Heart left ventricle (tissue), 16 donors: ENCODE data around the gene PRKCH. TPM values are rescaled to one million over a fixed set of nuclear protein-coding genes. Genes with fewer than 3 reads are reported as not detected.

Experiments
- ATAC-seq, 4 donors: fragments of 200-7000 bp; cut with Tn5 transposase; one replicate each; pipeline ENCODE4 v1.9.1; 2020 to 2022; ENCODE audit warnings: moderate library complexity in 4 of 4, mild to moderate bottlenecking in 3 of 4, moderate number of reproducible peaks in 1 of 4
- DNase-seq, 5 donors: peaks; one replicate each; pipeline ENCODE4 v3.0.0-alpha.2; 2020
- H3K27ac ChIP-seq, 12 donors: fragments of 200-600 bp; sonication (generic) in 4 of 12; one replicate each; pipeline versions ENCODE4 v1.5.0 to v1.8.0; 2016 to 2022; ENCODE audit warnings: mild to moderate bottlenecking in 2 of 12
- H3K27me3 ChIP-seq, 9 donors: fragments of 200-600 bp; sonication (generic) in 2 of 9; one replicate each; pipeline versions ENCODE4 v1.5.1 to v1.8.0; 2016 to 2022; ENCODE audit warnings: mild to moderate bottlenecking in 3 of 9
- H3K36me3 ChIP-seq, 9 donors: fragments of 200-600 bp; sonication (generic) in 2 of 9; one replicate each; pipeline versions ENCODE4 v1.5.0 to v1.8.0; 2018 to 2022; ENCODE audit warnings: mild to moderate bottlenecking in 2 of 9
- H3K4me1 ChIP-seq, 12 donors: fragments of 200-600 bp; sonication (generic) in 4 of 12; one replicate each; pipeline versions ENCODE4 v1.5.0 to v1.8.0; 2016 to 2022; ENCODE audit warnings: mild to moderate bottlenecking in 3 of 12
- H3K4me3 ChIP-seq, 12 donors: fragments of 200-600 bp; sonication (generic) in 4 of 12; one replicate each; pipeline versions ENCODE4 v1.5.0 to v1.8.0; 2017 to 2022; ENCODE audit warnings: mild to moderate bottlenecking in 9 of 12, moderate library complexity in 4 of 12
- H3K9me3 ChIP-seq, 12 donors: fragments of 200-600 bp; sonication (generic) in 4 of 12; one replicate each; pipeline versions ENCODE4 v1.5.0 to v1.8.0; 2016 to 2022; ENCODE audit warnings: mild to moderate bottlenecking in 1 of 12
- POLR2A ChIP-seq, 2 donors: fragments of 450-650 bp; IDR thresholded peaks; one replicate each; pipeline ENCODE4 v1.6.1; 2017; ENCODE audit warnings: antibody characterized with exemption in 2 of 2, mild to moderate bottlenecking in 2 of 2, moderate library complexity in 2 of 2
- WGBS, 4 donors: extraction: QIAGEN DNeasy Blood & Tissue Kit in 2 of 4; methylation state at CpG; one replicate each; pipeline versions ENCODE4 v1.1.5 to v1.1.7; 2013 to 2018; 5-methylcytosine and 5-hydroxymethylcytosine counted together
- intact Hi-C, 10 donors: fragments of 100-400 bp; cut with DNase I; formaldehyde crosslinking; loops; one replicate each; pipeline versions ENCODE4 v1.11.1 to v1.14.2; 2022
- polyA plus RNA-seq, 2 donors: library from polyadenylated mRNA; stranded (reverse); fragments of 200-250 nt; gene quantifications; one replicate each; pipeline ENCODE4 v1.2.3, GENCODE V29; 2013
- total RNA-seq, 9 donors: library from RNA; depleted of rRNA in 2 of 9; stranded (reverse); fragments of >200 nt in 2 of 9; fragmentation: NEBNext Ultra II Directional in 3 of 9; extraction: Animal tissue kit (Norgen Biotek cat#: 25700) in 3 of 9; gene quantifications; one replicate each; pipeline versions ENCODE4 v1.1.0 to v1.2.4, GENCODE V29; 2016 to 2023
- TF ChIP-seq, protein P1 (sequence below), 12 donors: fragments of 200-600 bp; sonication (generic) in 4 of 12; IDR thresholded peaks; one replicate each; pipeline versions ENCODE4 v1.5.0 to v1.8.0; 2018 to 2022; ENCODE audit warnings: antibody characterized with exemption in 12 of 12, mild to moderate bottlenecking in 5 of 12
- donor health status: ischemic (EF 13 %, LVEDD 7.1; RV severe dilation, severe dysfunction).
- donor health status: healthy with polysubstance abuse.
- donor health status: DM: no; HTN: yes; CAD: no.
- donor health status: DM: no; HTN: no; CAD: no.
- donor health status: ischemic (EF 25% LVEDD 6.9; RV normal size, moderate dysfunction).
- donor health status: ischemic (EF 25% LVEDD 5.7; RV mildly dilated, moderate dysfunction).
- donor health status: healthy.
- donor health status: DM: yes; HTN: yes; CAD: no.
- donor health status: ischemic (EF 35%, LVEDD 5.7; RV mildly dilated, moderate dysfunction).
- donor health status: nonischemic (EF 11% LVEDD 7.7; RV severe dilation, severe dysfunction).
- donor health status: DM: yes; HTN: yes; CAD: no.
- donor health status: PGD.
- donor health status: ischemic (EF 29% LVEDD 5.4; RV normal size, mild dysfunction).
- donor health status: nonischemic (EF 23%, LVEDD 6.1; RV moderate dilation, normal function).

PRKCH gene
- total and polyA plus RNA-seq, 11 donors, result 6.1 to 49.2 (median 21.7) TPM

DNA sequence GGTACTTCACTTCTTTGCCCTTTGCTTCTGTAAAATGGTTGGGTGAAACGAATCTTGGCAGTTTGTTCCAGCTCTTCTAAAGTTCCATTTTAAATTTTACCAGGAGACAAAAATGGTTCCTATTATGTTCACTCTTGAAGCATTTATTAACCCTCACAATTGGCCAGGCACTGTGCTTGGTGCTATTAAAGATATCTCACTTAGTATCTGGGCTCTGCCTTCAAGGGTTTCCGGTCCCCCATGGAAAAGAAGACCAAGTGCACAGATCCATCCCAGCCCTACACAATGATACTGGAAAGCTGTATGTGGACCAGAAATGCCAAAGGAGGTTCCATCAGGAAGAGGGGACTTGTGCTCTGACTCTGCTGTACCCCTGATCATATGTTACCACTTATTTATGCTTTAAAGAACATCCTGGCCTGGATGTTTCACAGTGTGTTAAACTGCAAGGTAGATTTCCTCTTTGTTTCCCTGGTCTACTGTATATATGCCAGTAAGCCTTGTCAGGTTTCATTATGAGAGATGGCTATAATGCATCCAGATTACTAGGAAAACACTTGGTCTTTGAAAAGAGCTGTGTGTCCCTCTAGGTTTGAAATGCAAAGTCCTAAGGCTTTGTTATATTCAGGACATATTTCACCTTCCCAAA lies 154.8 kb downstream of the PRKCH start:
- no peaks in the 10 kb centered on the region for H3K36me3 ChIP-seq
- H3K4me3 ChIP-seq, result no peak overlapping the region
- H3K27me3 ChIP-seq, result no peaks in the 10 kb centered on the region
- DNase-seq, result no peak
- WGBS, 4 donors, result 74 to 84% (median 81%) methylated on average over 2 of the region's 2 CpGs
- peaks cover 28 to 99% (median 74%) of the 10 kb centered on the region in 12 donors for H3K4me1 ChIP-seq
- H3K9me3 ChIP-seq, result no peaks in the 10 kb centered on the region
- ATAC-seq, result no peak
- peak overlapping the region; percentile 72 to 99 (median 88) for H3K27ac ChIP-seq
- intact Hi-C loops, result loop anchor here in 9 of 10 donors (2.0 to 10.0 kb wide), 15 partner anchors 36 to 289 kb away; partner anchors contain the start of gene SNAPC1 (in 1 of the 9)
- TF ChIP-seq, protein P1, sequence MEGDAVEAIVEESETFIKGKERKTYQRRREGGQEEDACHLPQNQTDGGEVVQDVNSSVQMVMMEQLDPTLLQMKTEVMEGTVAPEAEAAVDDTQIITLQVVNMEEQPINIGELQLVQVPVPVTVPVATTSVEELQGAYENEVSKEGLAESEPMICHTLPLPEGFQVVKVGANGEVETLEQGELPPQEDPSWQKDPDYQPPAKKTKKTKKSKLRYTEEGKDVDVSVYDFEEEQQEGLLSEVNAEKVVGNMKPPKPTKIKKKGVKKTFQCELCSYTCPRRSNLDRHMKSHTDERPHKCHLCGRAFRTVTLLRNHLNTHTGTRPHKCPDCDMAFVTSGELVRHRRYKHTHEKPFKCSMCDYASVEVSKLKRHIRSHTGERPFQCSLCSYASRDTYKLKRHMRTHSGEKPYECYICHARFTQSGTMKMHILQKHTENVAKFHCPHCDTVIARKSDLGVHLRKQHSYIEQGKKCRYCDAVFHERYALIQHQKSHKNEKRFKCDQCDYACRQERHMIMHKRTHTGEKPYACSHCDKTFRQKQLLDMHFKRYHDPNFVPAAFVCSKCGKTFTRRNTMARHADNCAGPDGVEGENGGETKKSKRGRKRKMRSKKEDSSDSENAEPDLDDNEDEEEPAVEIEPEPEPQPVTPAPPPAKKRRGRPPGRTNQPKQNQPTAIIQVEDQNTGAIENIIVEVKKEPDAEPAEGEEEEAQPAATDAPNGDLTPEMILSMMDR (IDR thresholded peaks at IDR 0.05), result no peak
- no peak for TF ChIP-seq POLR2A (IDR thresholded peaks at IDR 0.05)

DNA sequence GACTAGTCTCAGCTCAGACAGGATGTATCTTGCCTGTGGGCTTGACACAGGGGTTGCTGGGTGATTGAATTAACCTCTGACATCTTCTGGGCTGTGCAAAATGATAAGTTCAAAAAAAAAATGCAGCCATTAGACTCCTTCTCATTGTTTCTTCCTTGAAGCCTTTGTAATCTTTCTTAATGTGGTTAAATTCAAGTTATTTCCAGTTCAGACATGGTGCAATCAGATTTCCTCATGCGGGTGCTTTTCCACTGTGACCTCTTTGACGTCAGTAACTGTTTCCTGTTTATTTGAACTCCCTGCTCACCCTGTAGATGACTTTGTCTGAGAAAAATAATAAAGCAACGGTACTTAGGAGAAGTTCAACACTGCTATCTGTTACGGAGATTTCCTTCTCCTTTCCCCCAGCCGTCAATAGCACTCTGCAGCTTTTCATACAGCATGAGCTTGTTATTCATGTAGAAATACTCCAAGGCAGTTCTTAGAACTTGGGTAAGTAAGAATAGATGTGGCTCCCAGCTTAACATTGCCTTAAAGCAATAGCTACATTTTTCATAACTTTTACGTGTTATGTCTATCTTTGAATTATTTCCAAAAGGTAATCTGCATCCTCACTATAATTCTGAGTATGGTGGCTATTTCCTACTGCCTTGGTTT lies 155.5 kb downstream of the PRKCH start:
- Histone ChIP-seq H3K27me3 (no peaks in the 10 kb centered on the region), H3K36me3 (peaks cover 0 to 3% (median 0%) of the 10 kb centered on the region in 9 donors), H3K27ac (peak overlapping the region; percentile 72 to 99 (median 88)), H3K4me1 (peaks cover 28 to 94% (median 67%) of the 10 kb centered on the region in 12 donors), H3K4me3 (peak overlapping the region in 3 of 12 donors; percentile 3 to 25 (median 11)), H3K9me3 (no peaks in the 10 kb centered on the region)
- DNase-seq (peak in 2 of 5 donors; percentile 63), ATAC-seq (peak; percentile 57 to 84 (median 73))
- intact Hi-C loops, result loop anchor here in 9 of 10 donors (2.0 to 10.0 kb wide), 15 partner anchors 35 to 288 kb away; partner anchors contain the start of gene SNAPC1 (in 1 of the 9)
- WGBS, 4 donors, result 4 to 7% (median 6%) methylated on average over 6 of the region's 6 CpGs
- TF ChIP-seq, protein P1 (IDR thresholded peaks at IDR 0.05), result no peak
- no peak for TF ChIP-seq POLR2A (IDR thresholded peaks at IDR 0.05)

- H3K4me3 ChIP-seq, result peak overlapping the region in 1 of 12 donors; percentile 25
- intact Hi-C loops, result loop anchor here in 9 of 10 donors (2.0 to 10.0 kb wide), 15 partner anchors 34 to 287 kb away; partner anchors contain the start of gene SNAPC1 (in 1 of the 9)
Measured at GRCh38 chr14:61477712-61478462, 156.5 kb downstream of the PRKCH start.

More at GRCh38 chr14:61477712-61478462, 156.5 kb downstream of the PRKCH start:
- TF ChIP-seq, protein P1 (IDR thresholded peaks at IDR 0.05), result no peak
- no peak for TF ChIP-seq POLR2A (IDR thresholded peaks at IDR 0.05)
- H3K27me3 ChIP-seq, result no peaks in the 10 kb centered on the region
- H3K4me1 ChIP-seq, result peaks cover 28 to 88% (median 58%) of the 10 kb centered on the region in 12 donors
- peaks cover 0 to 6% (median 0%) of the 10 kb centered on the region in 9 donors for H3K36me3 ChIP-seq
- WGBS, 4 donors, result 64 to 70% (median 67%) methylated on average over 9 to 10 of the region's 10 CpGs
- DNase-seq, result peak; percentile 72 to 86 (median 84)
- H3K9me3 ChIP-seq, result no peaks in the 10 kb centered on the region
- H3K27ac ChIP-seq, result peak overlapping the region; percentile 72 to 99 (median 88)
- ATAC-seq, result peak in 3 of 4 donors; percentile 62 to 74 (median 70)
